Measurements from ENCODE around the gene TRMT11.
"Not testable (repeated sequence)": the region's sequence is repeated elsewhere in the genome, so short reads cannot be mapped to it uniquely, and the experiment has no call there.

Gene TRMT11

GRCh38 chr6:125986301-125987025 lies at the start of gene TRMT11:
TSS of gene TRMT11 (plus strand) at chr6:125986540. CDS start at chr6:125986551, 11 bp downstream.
- peak; percentile 81 to 98 (median 90) for DNase-seq
- intact Hi-C loops (cut with DNase I), result no loop called here

GRCh38 chr6:125939026-125939425 lies 47.3 kb upstream of the TRMT11 start:
- DNase-seq, result no peak
- intact Hi-C loops (cut with DNase I), result no loop called here

GRCh38 chr6:125939791-125940190 lies 46.5 kb upstream of the TRMT11 start:
- DNase-seq, result no peak
- intact Hi-C loops (cut with DNase I), result no loop called here

GRCh38 chr6:125940247-125941041 lies 45.9 kb upstream of the TRMT11 start:
- DNase-seq, result no peak
- intact Hi-C loops (cut with DNase I), result no loop called here

- intact Hi-C loops (cut with DNase I), result no loop called here
- no peak for DNase-seq
Measured at GRCh38 chr6:125942672-125943527, 43.4 kb upstream of the TRMT11 start.

GRCh38 chr6:125943528-125944433 lies 42.6 kb upstream of the TRMT11 start:
- intact Hi-C loops (cut with DNase I), result no loop called here
- DNase-seq, result no peak

GRCh38 chr6:125944434-125944816 lies 41.9 kb upstream of the TRMT11 start:
- intact Hi-C loops (cut with DNase I), result no loop called here
- DNase-seq, result peak in 6 of 10 donors; percentile 20 to 83 (median 48)

- intact Hi-C loops (cut with DNase I), result no loop called here
- no peak for DNase-seq
Measured at GRCh38 chr6:125944896-125945295, 41.4 kb upstream of the TRMT11 start.

GRCh38 chr6:125945378-125946141 lies 40.8 kb upstream of the TRMT11 start:
- no peak for DNase-seq
- intact Hi-C loops (cut with DNase I), result no loop called here

- intact Hi-C loops (cut with DNase I), result no loop called here
- no peak for DNase-seq
Measured at GRCh38 chr6:125947615-125948014, 38.7 kb upstream of the TRMT11 start.

GRCh38 chr6:125948455-125948854 lies 37.9 kb upstream of the TRMT11 start:
- no peak for DNase-seq
- intact Hi-C loops (cut with DNase I), result no loop called here

- DNase-seq, result no peak
- intact Hi-C loops (cut with DNase I), result no loop called here
Measured at GRCh38 chr6:125949069-125949468, 37.3 kb upstream of the TRMT11 start.

- no peak for DNase-seq
- intact Hi-C loops (cut with DNase I), result no loop called here
Measured at GRCh38 chr6:125950293-125950692, 36.0 kb upstream of the TRMT11 start.

GRCh38 chr6:125950716-125951115 lies 35.6 kb upstream of the TRMT11 start:
- intact Hi-C loops (cut with DNase I); DNase-seq: not testable (repeated sequence)

GRCh38 chr6:125951323-125951722 lies 35.0 kb upstream of the TRMT11 start:
- DNase-seq, result no peak
- intact Hi-C loops (cut with DNase I), result no loop called here

GRCh38 chr6:125952764-125953501 lies 33.4 kb upstream of the TRMT11 start:
- peak in 1 of 10 donors; percentile 76 for DNase-seq
- intact Hi-C loops (cut with DNase I), result no loop called here

- intact Hi-C loops (cut with DNase I), result no loop called here
- DNase-seq, result no peak
Measured at GRCh38 chr6:125953502-125953875, 32.9 kb upstream of the TRMT11 start.

- intact Hi-C loops (cut with DNase I), result loop anchor here (5.0 kb wide), 1 partner anchor 98 kb away; no protein-coding TSS in a partner anchor
- no peak for DNase-seq
Measured at GRCh38 chr6:125954735-125955339, 31.5 kb upstream of the TRMT11 start.

Data from posterior cingulate gyrus (tissue), 11 donors.